GM18861 (cell line): ENCODE data around the gene STAMBP.
"Not testable (repeated sequence)": the region's sequence is repeated elsewhere in the genome, so short reads cannot be mapped to it uniquely, and the experiment has no call there.

Experiments
- ATAC-seq: cut with Tn5 transposase; IDR thresholded peaks from one replicate; pipeline ENCODE4 v1.9.1; 2021; ENCODE audit not compliant: unreplicated experiment

The STAMBP gene

GRCh38 chr2:73903949-73904613 is 75.3 kb downstream of the STAMBP start:
- not testable (repeated sequence) for ATAC-seq

- ATAC-seq: no peak
Measured at GRCh38 chr2:73904952-73905351, 76.2 kb downstream of the STAMBP start.

GRCh38 chr2:73906847-73907505 is 78.2 kb downstream of the STAMBP start:
- ATAC-seq: no peak

GRCh38 chr2:73907840-73908452 is 79.2 kb downstream of the STAMBP start:
- ATAC-seq: peak; percentile 66

- ATAC-seq: no peak
Measured at GRCh38 chr2:73908689-73909652, 80.2 kb downstream of the STAMBP start.

GRCh38 chr2:73910873-73911547 is 82.2 kb downstream of the STAMBP start:
- no peak for ATAC-seq

GRCh38 chr2:73911548-73912208 is 82.9 kb downstream of the STAMBP start:
- no peak for ATAC-seq

- no peak for ATAC-seq
Measured at GRCh38 chr2:73913414-73914054, 84.8 kb downstream of the STAMBP start.

GRCh38 chr2:73914667-73915066 is 85.9 kb downstream of the STAMBP start:
- ATAC-seq: no peak

GRCh38 chr2:73915437-73915993 is 86.8 kb downstream of the STAMBP start:
- ATAC-seq: no peak

GRCh38 chr2:73916666-73917065 is 87.9 kb downstream of the STAMBP start:
- ATAC-seq: no peak

GRCh38 chr2:73917296-73917695 is 88.5 kb downstream of the STAMBP start:
- no peak for ATAC-seq

GRCh38 chr2:73917696-73918207 is 89.0 kb downstream of the STAMBP start:
- no peak for ATAC-seq

GRCh38 chr2:73918856-73919255 is 90.1 kb downstream of the STAMBP start:
- ATAC-seq: no peak

- no peak for ATAC-seq
Measured at GRCh38 chr2:73919596-73920228, 91.0 kb downstream of the STAMBP start.

GRCh38 chr2:73920577-73921545 is 92.1 kb downstream of the STAMBP start:
- ATAC-seq: no peak

GRCh38 chr2:73921581-73921980 is 92.8 kb downstream of the STAMBP start:
- ATAC-seq: no peak
